GM18526 (cell line): ENCODE measurements around the gene HIVEP1.

Experiments used
- POLR2A ChIP-seq: IDR thresholded peaks from 3 replicates; pipeline ENCODE4 v1.6.1; 2011; ENCODE audit not compliant: insufficient read length; ENCODE audit errors: extremely low read depth

Gene HIVEP1

GRCh38 chr6:12012038-12012557, at the start of gene HIVEP1:
HIVEP1 (plus strand) TSS chr6:12012312; CDS start chr6:12015629, 3,317 bp downstream.
- no peak for TF ChIP-seq POLR2A

- TF ChIP-seq POLR2A = no peak
These were observed 48.2 kb upstream of the HIVEP1 start for GRCh38 chr6:11963756-11964500.

- TF ChIP-seq POLR2A = no peak
These were observed 47.3 kb upstream of the HIVEP1 start for GRCh38 chr6:11964729-11965335.

GRCh38 chr6:11965499-11965898, 46.6 kb upstream of the HIVEP1 start:
- TF ChIP-seq POLR2A = no peak

GRCh38 chr6:11968241-11968806, 43.8 kb upstream of the HIVEP1 start:
- no peak for TF ChIP-seq POLR2A

- TF ChIP-seq POLR2A = no peak
These were observed 43.0 kb upstream of the HIVEP1 start for GRCh38 chr6:11969092-11969491.

GRCh38 chr6:11970114-11970513, 42.0 kb upstream of the HIVEP1 start:
- no peak for TF ChIP-seq POLR2A

GRCh38 chr6:11971154-11971553, 41.0 kb upstream of the HIVEP1 start:
- no peak for TF ChIP-seq POLR2A

GRCh38 chr6:11972270-11972669, 39.8 kb upstream of the HIVEP1 start:
- TF ChIP-seq POLR2A = no peak

- TF ChIP-seq POLR2A = no peak
These were observed 39.3 kb upstream of the HIVEP1 start for GRCh38 chr6:11972806-11973205.

GRCh38 chr6:11973238-11973637, 38.9 kb upstream of the HIVEP1 start:
- TF ChIP-seq POLR2A = no peak

- no peak for TF ChIP-seq POLR2A
These were observed 38.0 kb upstream of the HIVEP1 start for GRCh38 chr6:11974089-11974488.

- no peak for TF ChIP-seq POLR2A
These were observed 36.6 kb upstream of the HIVEP1 start for GRCh38 chr6:11975353-11975977.

GRCh38 chr6:11976489-11976888, 35.6 kb upstream of the HIVEP1 start:
- no peak for TF ChIP-seq POLR2A

GRCh38 chr6:11977193-11977592, 34.9 kb upstream of the HIVEP1 start:
- TF ChIP-seq POLR2A = no peak

GRCh38 chr6:11977738-11978137, 34.4 kb upstream of the HIVEP1 start:
- TF ChIP-seq POLR2A = no peak
